ENCODE data around the gene MTA2.
A peak's percentile ranks its signal among the peaks of the same experiment; 100 is the strongest.
"Not testable (repeated sequence)": the region's sequence is repeated elsewhere in the genome, so short reads cannot be mapped to it uniquely, and the experiment has no call there.

Gene MTA2

GRCh38 chr11:62601372-62602140, at the start of gene MTA2:
Gene MTA2, minus strand, starts transcription at chr11:62601865. Its CDS starts 415 bp downstream, at chr11:62601450.
- CTCF ChIA-PET, result interaction anchor here (0.7 to 2.1 kb wide), 7 partner anchors 9 to 177 kb away, joined by 3 to 26 read pairs (median 4); partner anchors contain the start of genes B3GAT3 and TUT1
- POLR2A ChIA-PET, result interaction anchor here (0.5 to 3.1 kb wide), 15 partner anchors 9 to 240 kb away, joined by 3 to 64 read pairs (median 4); partner anchors contain the start of genes C11orf98, CSKMT, EEF1G and INTS5
- peak; percentile 16 for TF ChIP-seq CTCF (IDR thresholded peaks at IDR 0.05; ENCODE audit: control extremely low read depth, extremely low read depth, low read depth, missing control alignments)
- peak; percentile 98 for DNase-seq (ENCODE audit: extremely low spot score)

GRCh38 chr11:62650283-62650682, 48.6 kb upstream of the MTA2 start:
- CTCF ChIA-PET, result interaction anchor here (1.1 to 1.6 kb wide), 4 partner anchors 13 to 59 kb away, joined by 4 to 5 read pairs (median 4); partner anchors contain the start of genes B3GAT3 and TUT1
- POLR2A ChIA-PET, result interaction anchor here (0.7 to 4.2 kb wide), 2 partner anchors 15 to 55 kb away, joined by 3 to 37 read pairs; partner anchors contain the start of genes C11orf98 and CSKMT
- DNase-seq (ENCODE audit: extremely low spot score), result not testable (repeated sequence)

- DNase-seq (ENCODE audit: extremely low spot score), result no peak
- POLR2A ChIA-PET, result interaction anchor here (1.0 to 4.2 kb wide), 2 partner anchors 16 to 191 kb away, joined by 4 to 37 read pairs; partner anchors contain the start of genes C11orf98 and CSKMT
- no peak for TF ChIP-seq CTCF (IDR thresholded peaks at IDR 0.05; ENCODE audit: control extremely low read depth, extremely low read depth, low read depth, missing control alignments)
- CTCF ChIA-PET, result interaction anchor here (1.1 to 1.3 kb wide), 2 partner anchors 38 to 58 kb away, joined by 4 to 5 read pairs; partner anchors contain the start of gene TUT1
These were observed 47.8 kb upstream of the MTA2 start for GRCh38 chr11:62649486-62649885.

GRCh38 chr11:62648967-62649364, 47.3 kb upstream of the MTA2 start:
- DNase-seq (ENCODE audit: extremely low spot score), result no peak
- no peak for TF ChIP-seq CTCF (IDR thresholded peaks at IDR 0.05; ENCODE audit: control extremely low read depth, extremely low read depth, low read depth, missing control alignments)
- ChIA-PET POLR2A (interaction anchor here (1.0 to 4.2 kb wide), 4 partner anchors 16 to 192 kb away, joined by 3 to 37 read pairs (median 5); partner anchors contain the start of genes C11orf98, CSKMT, EEF1G and LBHD1), CTCF (no interaction called here)

GRCh38 chr11:62648185-62648966, 46.7 kb upstream of the MTA2 start:
- ChIA-PET CTCF (interaction anchor here (1.4 kb wide), 1 partner anchor 45 kb away, joined by 3 read pairs; no protein-coding TSS in a partner anchor), POLR2A (interaction anchor here (1.0 to 4.2 kb wide), 5 partner anchors 17 to 192 kb away, joined by 3 to 37 read pairs (median 4); partner anchors contain the start of genes C11orf98, CSKMT, EEF1G and LBHD1)
- no peak for TF ChIP-seq CTCF (IDR thresholded peaks at IDR 0.05; ENCODE audit: control extremely low read depth, extremely low read depth, low read depth, missing control alignments)
- DNase-seq (ENCODE audit: extremely low spot score), result no peak

- ChIA-PET CTCF (interaction anchor here (1.1 to 1.4 kb wide), 2 partner anchors 26 to 46 kb away, joined by 3 to 4 read pairs; partner anchors contain the start of gene B3GAT3), POLR2A (interaction anchor here (1.0 to 4.2 kb wide), 3 partner anchors 18 to 46 kb away, joined by 3 to 37 read pairs (median 6); partner anchors contain the start of genes C11orf98, CSKMT, LBHD1 and MTA2)
- DNase-seq (ENCODE audit: extremely low spot score), result no peak
- no peak for TF ChIP-seq CTCF (IDR thresholded peaks at IDR 0.05; ENCODE audit: control extremely low read depth, extremely low read depth, low read depth, missing control alignments)
These were observed 45.9 kb upstream of the MTA2 start for GRCh38 chr11:62647609-62648005.

All from GM10248 (cell line).